GM19467 (cell line): Measurements from ENCODE around the gene UBALD2.
A peak's percentile ranks its signal among the peaks of the same experiment; 100 is the strongest.
"Not testable (repeated sequence)": the region's sequence is repeated elsewhere in the genome, so short reads cannot be mapped to it uniquely, and the experiment has no call there.

Source experiments
- ATAC-seq: cut with Tn5 transposase; IDR thresholded peaks from one replicate; pipeline ENCODE4 v1.9.1; 2021; ENCODE audit warnings: mild to moderate bottlenecking, moderate library complexity; ENCODE audit not compliant: unreplicated experiment

Gene UBALD2

GRCh38 chr17:76277300-76278267 lies 12.4 kb downstream of the UBALD2 start:
- no peak for ATAC-seq

DNA sequence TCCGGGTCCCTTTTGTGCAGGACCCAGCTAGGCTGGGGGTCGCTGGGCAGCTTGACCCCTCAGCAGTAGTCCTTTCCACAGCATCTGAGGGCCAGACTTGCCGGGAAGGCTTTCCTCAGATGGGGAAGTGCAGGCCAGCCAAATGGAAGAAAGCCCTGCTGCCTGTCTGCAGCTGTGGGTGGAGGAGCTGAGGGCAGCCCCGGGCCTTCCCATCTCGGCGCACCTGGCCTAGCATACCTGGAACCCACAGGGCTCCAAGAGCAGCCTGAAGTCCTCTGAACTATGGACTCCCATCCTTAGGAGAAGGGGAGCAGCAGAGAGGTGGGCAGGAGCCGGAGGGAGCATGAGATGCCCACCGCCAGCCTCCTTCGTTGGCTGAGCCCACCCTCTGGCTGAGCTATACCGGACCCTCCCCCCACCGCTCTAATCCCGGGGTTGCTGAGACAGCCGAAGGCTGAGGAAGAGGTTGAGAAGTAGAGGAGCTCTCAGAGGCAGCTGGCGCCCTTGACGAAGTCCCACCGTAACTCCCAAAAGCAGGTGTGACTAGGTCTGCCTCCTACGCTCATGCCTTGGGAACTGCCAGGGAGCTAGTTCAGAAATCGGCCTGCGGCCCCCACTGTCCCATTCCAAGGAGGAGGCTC lies 13.2 kb downstream of the UBALD2 start:
- no peak for ATAC-seq

DNA sequence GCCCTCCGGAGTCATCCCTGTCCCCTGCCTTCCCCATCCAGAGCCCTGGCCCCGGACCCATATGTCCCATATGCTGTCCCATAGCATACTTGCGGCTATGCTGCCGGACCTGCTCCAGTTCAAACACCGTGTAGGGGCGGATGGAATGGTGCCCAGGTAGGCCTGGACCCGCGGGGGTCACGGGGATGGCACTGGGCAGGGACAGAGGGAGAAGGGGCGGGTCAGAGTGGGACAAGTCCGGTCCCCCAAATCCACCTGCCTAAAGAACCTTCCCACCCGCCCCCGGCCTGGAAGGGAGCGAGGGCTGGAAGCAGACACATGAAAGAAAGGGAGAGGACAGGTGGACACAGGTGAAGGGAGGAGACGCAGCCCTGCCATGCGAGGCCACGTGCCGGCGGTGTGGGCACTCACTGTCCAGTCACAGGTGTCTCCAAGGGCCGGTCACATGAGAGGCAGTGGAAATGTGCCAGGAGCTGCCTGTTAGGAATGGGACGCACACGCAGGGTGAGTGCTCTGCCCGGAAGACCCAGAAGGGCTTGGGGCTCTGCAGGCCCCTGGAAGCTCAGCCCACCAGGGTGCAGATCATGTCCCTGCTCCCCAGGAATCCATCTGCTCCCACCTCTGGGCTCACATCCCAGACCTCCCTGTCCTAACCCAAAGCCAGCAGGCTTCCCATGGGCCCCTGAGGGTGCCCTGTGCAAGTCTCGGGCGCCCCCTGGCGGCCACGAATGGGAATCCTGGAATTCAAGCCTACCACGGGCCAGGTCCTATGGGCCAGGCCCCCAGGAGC lies 14.0 kb downstream of the UBALD2 start:
- peak; percentile 48 for ATAC-seq

DNA sequence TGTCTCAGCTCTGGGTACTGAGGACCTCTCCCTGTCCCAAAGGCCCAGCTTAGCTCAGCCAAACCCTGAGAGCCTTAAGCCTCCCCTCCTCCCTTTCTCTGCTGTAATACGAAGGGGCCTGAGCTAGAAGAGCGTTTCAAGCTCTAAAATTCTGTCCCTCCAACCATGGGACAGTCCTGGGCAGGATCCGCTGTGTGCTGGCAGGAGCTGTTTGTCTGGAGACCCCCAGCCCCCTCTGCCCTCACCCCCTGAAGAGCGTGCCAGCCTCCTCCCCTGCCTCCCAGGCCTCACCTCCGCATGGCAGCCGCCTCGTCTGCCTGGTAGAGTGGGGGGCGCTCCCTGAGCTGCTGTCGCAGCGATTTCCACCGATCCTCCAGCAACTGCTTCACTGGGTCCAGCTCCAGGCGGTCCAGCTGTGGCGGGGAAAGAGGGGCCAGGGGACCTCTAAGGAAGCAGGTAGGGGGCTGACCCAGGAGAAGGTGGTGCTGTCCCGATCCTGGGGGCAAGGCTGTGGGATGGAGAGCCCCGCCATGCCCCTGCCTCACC lies 14.7 kb downstream of the UBALD2 start:
- ATAC-seq = no peak

DNA sequence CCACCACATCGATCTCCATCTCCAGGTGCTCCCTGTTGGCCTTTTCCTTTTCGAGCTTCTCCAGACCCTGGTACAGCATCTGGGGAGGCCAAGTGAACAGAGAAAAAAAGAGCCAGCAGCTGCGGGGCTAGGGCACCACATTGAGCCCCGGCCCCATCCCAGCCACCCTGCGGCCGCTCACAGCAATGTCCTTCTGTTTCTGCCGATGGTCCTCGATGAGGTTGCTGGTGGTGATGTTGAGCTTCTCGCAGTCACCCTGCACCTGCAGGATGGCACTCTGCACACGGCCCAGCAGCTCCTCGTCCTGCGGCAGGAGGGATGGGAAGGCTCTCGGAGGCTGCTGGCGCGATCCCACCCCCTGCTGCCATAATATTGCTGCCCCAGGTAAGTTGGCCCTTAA lies 15.5 kb downstream of the UBALD2 start:
- no peak for ATAC-seq

DNA sequence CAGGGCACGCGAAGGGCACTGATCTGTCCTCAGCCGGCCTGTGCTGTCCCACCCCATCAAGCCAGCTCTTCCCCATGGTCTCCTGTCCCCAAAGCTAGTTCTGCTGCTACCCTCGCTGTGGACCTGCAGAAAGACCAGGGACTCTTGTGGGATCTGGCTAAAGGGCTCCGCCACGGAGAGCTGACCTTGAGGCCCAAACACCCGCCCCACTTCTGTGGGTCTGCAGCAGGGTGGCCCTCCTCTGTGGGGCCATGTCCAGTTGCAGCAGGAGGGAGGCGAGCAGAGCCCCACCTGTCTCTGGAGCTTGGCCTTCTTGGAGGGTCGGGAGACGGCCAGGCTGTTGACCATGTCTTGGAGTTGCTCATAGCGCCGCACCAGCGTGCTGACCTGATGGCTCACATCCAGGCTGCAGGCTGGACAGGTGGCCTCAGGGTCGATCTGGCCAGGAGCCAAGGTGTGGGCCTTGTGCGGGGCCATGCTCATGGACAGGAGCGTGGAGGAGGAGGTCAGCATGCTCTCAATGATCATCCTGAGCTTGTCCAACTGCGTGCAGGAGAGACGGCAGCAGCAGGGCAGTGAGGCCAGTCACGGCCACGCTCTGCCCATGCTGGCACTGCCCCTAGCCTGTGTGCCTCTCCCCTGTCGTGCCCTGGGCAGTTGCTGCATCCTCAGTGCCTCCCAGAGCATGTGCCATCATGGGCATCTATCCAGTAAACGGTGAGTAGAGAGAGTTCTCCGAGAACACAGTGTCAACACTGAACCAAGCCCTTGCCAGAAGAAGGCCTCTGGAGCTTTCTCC lies 16.6 kb downstream of the UBALD2 start:
- no peak for ATAC-seq

DNA sequence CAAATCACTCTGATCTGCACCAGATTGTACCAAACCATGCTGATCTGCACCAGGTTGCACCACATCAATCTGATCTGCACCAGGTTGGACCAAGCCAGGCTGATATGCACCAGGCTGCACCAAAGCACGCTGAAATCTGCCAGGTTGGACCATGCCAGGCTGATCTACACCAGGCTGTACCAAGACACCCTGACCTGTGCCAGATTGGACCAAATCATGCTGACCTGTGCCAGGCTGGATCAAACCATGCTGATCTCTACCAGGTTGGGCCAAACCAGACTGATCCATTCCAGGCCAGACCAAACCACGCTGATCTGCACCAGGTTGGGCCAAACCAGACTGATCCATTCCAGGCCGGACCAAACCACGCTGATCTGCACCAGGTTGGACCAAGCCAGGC lies 27.4 kb downstream of the UBALD2 start:
- no peak for ATAC-seq

- no peak for ATAC-seq
These were observed 28.0 kb downstream of the UBALD2 start for GRCh38 chr17:76293106-76293505.

- no peak for ATAC-seq
These were observed 31.0 kb downstream of the UBALD2 start for GRCh38 chr17:76296186-76296585.

- ATAC-seq = no peak
These were observed 31.7 kb downstream of the UBALD2 start for GRCh38 chr17:76296889-76297288.

GRCh38 chr17:76297436-76297835 lies 32.3 kb downstream of the UBALD2 start:
- no peak for ATAC-seq

DNA sequence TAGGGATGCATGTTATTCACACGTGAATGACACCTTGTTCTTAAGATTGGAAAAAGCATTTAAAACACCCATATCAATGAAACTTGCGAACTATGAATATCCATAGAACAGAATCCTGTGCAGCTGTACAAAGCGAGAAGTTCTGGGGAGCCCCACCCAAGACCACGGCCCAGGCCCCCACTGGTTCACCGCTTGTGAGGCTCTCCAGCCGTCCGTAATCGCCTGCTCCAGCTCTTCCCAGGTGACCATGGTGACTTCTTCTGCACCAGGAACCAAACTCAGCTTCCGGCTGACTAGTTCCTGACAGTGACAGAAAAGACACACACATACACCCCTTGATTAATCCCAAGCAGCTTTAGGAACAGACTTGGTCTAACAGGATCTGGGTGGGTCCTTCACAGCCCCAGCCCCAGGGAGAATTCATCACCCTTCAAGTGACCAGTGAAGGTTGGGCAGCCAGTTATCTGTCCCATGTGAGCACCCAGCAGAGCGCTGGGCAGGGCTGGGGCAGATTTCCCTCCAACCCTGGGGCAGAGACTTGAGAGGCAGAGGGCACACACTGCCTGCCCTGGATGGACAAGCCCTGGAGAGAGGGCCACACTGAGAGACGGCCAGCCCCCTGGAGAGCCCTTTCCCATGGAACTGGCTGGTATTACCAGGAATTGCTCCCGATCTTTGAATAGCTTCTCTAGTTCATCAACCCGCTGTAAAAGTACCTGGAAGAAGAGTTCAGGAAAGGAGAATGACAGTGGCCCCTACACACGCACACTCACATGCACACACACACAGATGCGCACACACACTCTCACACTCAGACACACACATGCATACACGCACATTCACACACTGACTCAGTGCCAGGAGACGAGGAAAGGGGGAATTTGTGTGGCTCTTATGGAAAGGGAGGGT lies 39.3 kb downstream of the UBALD2 start:
- ATAC-seq = no peak

GRCh38 chr17:76305135-76305454 lies 39.9 kb downstream of the UBALD2 start:
- not testable (repeated sequence) for ATAC-seq

DNA sequence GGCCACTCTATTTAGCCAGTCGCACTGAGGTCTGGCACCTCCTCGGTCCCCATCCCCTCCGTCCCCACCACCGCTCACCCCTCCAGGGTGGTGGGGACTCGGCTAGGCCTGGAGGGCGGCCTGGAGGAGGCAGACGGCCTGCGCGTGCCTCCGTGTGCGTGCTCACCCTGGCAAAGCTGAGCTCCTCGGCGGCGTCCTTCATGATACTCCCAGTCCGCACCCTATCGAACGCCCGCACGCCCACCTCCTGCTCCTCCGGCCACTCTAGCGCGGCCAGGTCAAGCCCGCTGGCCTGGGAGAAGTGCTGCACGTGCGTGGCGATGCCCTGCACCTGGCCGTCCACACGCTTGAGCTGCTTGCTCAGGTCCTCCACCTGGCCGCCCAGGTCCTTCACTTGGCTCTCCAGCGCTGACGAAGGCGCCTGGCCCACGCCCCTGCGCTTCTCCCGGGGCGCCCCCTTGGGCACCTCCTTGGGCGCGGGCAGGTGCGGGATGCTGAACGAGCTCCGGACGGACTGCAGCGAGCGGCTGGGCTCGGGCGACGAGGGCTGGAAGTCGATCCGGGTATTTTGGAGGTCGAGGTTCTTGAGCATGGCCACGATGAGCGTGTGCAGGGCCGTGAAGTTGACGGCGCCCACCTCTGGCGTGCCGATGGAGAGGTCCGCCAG lies 42.3 kb downstream of the UBALD2 start:
- ATAC-seq = no peak

DNA sequence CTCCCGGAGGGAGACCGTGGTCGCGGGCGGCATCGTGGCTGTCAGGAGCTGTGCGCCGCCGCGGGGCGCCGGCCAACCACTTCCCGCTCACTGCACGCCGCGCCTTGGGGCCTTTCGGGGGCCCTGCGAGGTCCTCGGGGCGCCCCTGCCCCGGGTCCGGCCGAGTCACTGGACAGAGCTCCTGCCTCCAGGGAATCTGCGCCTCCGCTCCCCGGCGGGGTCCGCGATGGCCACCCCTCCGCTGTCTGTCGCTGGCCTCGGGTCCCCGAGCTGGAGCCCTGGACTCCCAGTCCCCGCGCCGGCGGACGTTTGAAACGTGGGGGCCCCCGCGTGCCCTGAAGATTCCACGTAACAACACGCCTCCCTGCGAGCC lies 42.8 kb downstream of the UBALD2 start, which contains the start of gene QRICH2:
QRICH2 (minus strand) TSS at position 311 of the 373 bp plus-strand sequence; CDS start at position 33, 278 bp downstream.
- ATAC-seq = no peak

GRCh38 chr17:76309461-76309860 lies 44.3 kb downstream of the UBALD2 start:
- ATAC-seq = no peak

DNA sequence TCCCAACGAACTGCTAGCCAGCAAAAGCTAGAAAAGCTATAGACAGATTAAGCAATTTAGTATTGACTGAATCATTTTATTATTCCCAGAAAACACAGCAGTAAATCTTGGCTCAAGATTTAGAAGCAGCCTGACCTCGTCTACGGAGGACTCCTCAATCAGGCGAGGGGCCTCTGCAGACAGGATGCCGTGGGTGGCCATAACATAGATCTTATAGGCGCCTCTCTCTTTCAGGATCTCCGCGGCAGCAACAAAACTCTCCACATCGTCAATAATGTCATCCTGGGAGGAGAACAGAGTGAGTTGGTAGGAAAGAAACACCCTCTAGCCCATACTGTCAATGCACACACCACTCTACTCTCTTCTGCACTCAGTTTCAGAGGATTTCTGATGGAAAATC lies 47.6 kb downstream of the UBALD2 start:
- no peak for ATAC-seq

DNA sequence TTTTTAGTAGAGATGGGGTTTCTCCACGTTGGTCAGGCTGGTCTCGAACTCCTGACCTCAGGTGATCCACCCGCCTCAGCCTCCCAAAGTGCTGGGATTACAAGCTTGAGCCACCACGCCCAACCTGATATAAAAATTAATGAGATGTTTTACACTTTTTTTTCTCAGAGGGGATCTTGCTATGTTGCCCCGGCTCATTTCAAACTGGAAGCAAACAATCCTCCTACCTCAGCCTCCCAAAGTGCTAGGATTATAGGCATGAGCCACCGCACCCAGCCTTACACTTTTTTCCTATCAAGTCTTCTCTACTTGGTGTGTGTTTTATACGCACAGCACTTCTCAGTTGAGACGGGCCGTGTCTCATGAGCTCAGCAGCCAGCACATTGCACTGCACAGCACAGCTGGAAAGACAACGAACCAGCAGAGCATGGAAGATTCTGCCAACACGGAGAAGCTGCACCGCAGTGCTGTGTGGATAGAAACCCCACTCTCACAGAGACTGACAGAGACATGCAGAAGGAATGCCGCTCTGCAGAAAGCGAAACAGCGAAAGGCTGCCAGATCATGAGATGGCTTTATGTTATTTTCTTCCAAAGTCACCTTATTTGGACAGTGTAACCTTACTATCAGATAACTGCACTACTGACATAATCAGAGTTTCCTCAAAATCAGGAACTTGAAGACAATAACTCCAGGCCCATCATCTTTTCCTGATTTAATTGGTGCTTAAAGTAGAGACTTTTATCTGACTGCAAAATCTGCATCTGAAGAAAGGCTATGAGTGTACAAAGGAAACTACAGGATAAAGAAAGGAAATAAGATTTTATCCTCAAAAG lies 49.5 kb downstream of the UBALD2 start:
- ATAC-seq = no peak
